Endothelial cell of umbilical vein (primary cell): ENCODE measurements around the gene ZNF2. TPM values are rescaled to one million over a fixed set of nuclear protein-coding genes. Genes with fewer than 3 reads are reported as not detected.

Experiments used
- BruUV-seq: library from RNA; stranded (reverse); fragments of 400-500 nt; replicated peaks from 2 replicates; lab custom pipeline; 2021; lab: Mats Ljungman, UMichigan
- CTCF ChIA-PET: fragments of 300-600, 350-600 bp; sonication (Branson Sonifier 250); formaldehyde crosslinking; loops from one replicate; lab custom pipeline; 2021; ENCODE audit warnings: antibody characterized with exemption, inconsistent platforms; lab: Charles Lee
- POLR2A ChIA-PET: fragments of 300-600, 350-600 bp; sonication (Branson Sonifier 250); formaldehyde crosslinking; loops from one replicate; lab custom pipeline; 2021; ENCODE audit warnings: antibody characterized with exemption, inconsistent platforms; lab: Charles Lee
- DNase-seq: peaks from one replicate; pipeline ENCODE4 v3.0.0-alpha.2; 2011; ENCODE audit warnings: low read depth, low spot score
- FAIRE-seq: peaks from 2 replicates; lab custom pipeline; 2011; peaks lifted over from hg19 to GRCh38; lab: Jason Lieb, UNC
- H2AFZ ChIP-seq: 2 replicates; pipeline ENCODE4 v1.6.0; 2012; ENCODE audit warnings: low read depth, low read length, control low read depth, inconsistent platforms
- H3K27ac ChIP-seq: 2 replicates; pipeline ENCODE4 v1.5.1; 2011; ENCODE audit warnings: low read depth, mild to moderate bottlenecking, control low read depth, low read length, moderate library complexity; ENCODE audit not compliant: insufficient read depth
- H3K27me3 ChIP-seq, 2 experiments: 2 replicates each; pipeline versions ENCODE4 v1.6.0 to v1.6.1; 2011; ENCODE audit warnings: low read length in 2 of 2, mixed read lengths in 1 of 2; ENCODE audit not compliant: control insufficient read depth in 2 of 2, insufficient read depth in 2 of 2
- H3K36me3 ChIP-seq, 2 experiments: 2 replicates in 1 of 2; 3 replicates in 1 of 2; pipeline ENCODE4 v1.5.1; 2011; ENCODE audit warnings: low read length in 2 of 2, mild to moderate bottlenecking in 1 of 2, moderate library complexity in 1 of 2; ENCODE audit not compliant: control insufficient read depth in 2 of 2, insufficient read depth in 2 of 2; ENCODE audit errors: extremely low read depth in 1 of 2
- H3K4me1 ChIP-seq: 3 replicates; pipeline ENCODE4 v1.5.1; 2011; ENCODE audit warnings: mild to moderate bottlenecking, low read length; ENCODE audit not compliant: control insufficient read depth, insufficient read depth; ENCODE audit errors: extremely low read depth
- H3K4me2 ChIP-seq: 2 replicates; pipeline ENCODE4 v1.6.1; 2011; ENCODE audit warnings: low read length, control low read depth, mixed read lengths; ENCODE audit not compliant: insufficient read depth
- H3K4me3 ChIP-seq, 3 experiments: fragments of 200-600 bp in 1 of 3; sonication (generic), shearing (Covaris generic) in 1 of 3; replicated peaks in 1 of 3; 2 replicates each; pipeline ENCODE4 v1.5.1; 2011 to 2016; ENCODE audit warnings: control low read depth in 3 of 3, low read length in 3 of 3, mild to moderate bottlenecking in 2 of 3, inconsistent platforms in 1 of 3, low read depth in 1 of 3, moderate library complexity in 1 of 3; ENCODE audit not compliant: insufficient read depth in 1 of 3
- H3K79me2 ChIP-seq: 2 replicates; pipeline ENCODE4 v1.6.0; 2012; ENCODE audit warnings: low read length, inconsistent platforms; ENCODE audit not compliant: control insufficient read depth, insufficient read depth
- H3K9ac ChIP-seq: replicated peaks from 2 replicates; pipeline ENCODE3; 2011; ENCODE audit warnings: low read length, control low read depth; ENCODE audit not compliant: insufficient read depth; ENCODE audit errors: extremely low read depth
- H3K9me1 ChIP-seq: replicated peaks from 3 replicates; pipeline ENCODE4 v1.6.0; 2011; ENCODE audit warnings: mild to moderate bottlenecking, low read length; ENCODE audit not compliant: control insufficient read depth, insufficient read depth; ENCODE audit errors: extremely low read depth
- H3K9me3 ChIP-seq: replicated peaks from 2 replicates; pipeline ENCODE4 v1.5.1; 2012; ENCODE audit warnings: low read length, inconsistent platforms; ENCODE audit not compliant: control insufficient read depth, insufficient read depth
- H4K20me1 ChIP-seq: replicated peaks from 2 replicates; pipeline ENCODE3; 2011; ENCODE audit warnings: mild to moderate bottlenecking, low read length; ENCODE audit not compliant: control insufficient read depth, insufficient read depth; ENCODE audit errors: extremely low read depth
- CTCF ChIP-seq, 2 donors: IDR thresholded peaks; 1 replicate in 1 of 2; 2 replicates in 1 of 2; pipeline ENCODE4 v1.5.1; 2011; ENCODE audit warnings: low read length in 2 of 2, mild to moderate bottlenecking in 2 of 2, moderate library complexity in 2 of 2, control low read depth in 1 of 2, inconsistent platforms in 1 of 2, low read depth in 1 of 2; ENCODE audit not compliant: insufficient read depth in 1 of 2; ENCODE audit errors: extremely low read depth in 1 of 2
- EZH2 ChIP-seq: IDR thresholded peaks from 2 replicates; pipeline ENCODE4 v1.6.1; 2012; ENCODE audit warnings: borderline replicate concordance, low read depth, mild to moderate bottlenecking, moderate library complexity, low read length, inconsistent platforms; ENCODE audit not compliant: severe bottlenecking
- FOS ChIP-seq: IDR thresholded peaks from 2 replicates; pipeline ENCODE4 v1.6.1; 2011; ENCODE audit warnings: mild to moderate bottlenecking, low read length, moderate library complexity, borderline replicate concordance; ENCODE audit not compliant: insufficient read depth
- GATA2 ChIP-seq: IDR thresholded peaks from 2 replicates; pipeline ENCODE4 v1.7.0; 2011; ENCODE audit warnings: low read depth, mild to moderate bottlenecking, moderate library complexity, mixed read lengths, low read length; ENCODE audit not compliant: insufficient read length, insufficient read depth
- JUN ChIP-seq: IDR thresholded peaks from 2 replicates; pipeline ENCODE4 v1.6.1; 2011; ENCODE audit warnings: borderline replicate concordance, low read depth; ENCODE audit not compliant: insufficient read length, insufficient read depth
- MAX ChIP-seq: IDR thresholded peaks from 2 replicates; pipeline ENCODE4 v1.6.1; 2011; ENCODE audit not compliant: insufficient read depth, insufficient read length
- MYC ChIP-seq: IDR thresholded peaks from one replicate; pipeline ENCODE4 v1.6.1; 2011; ENCODE audit warnings: mild to moderate bottlenecking, low read depth, low read length
- POLR2A ChIP-seq: IDR thresholded peaks from 2 replicates; pipeline ENCODE4 v1.6.1; 2012; ENCODE audit warnings: low read depth, mild to moderate bottlenecking, control low read depth, low read length
- POLR2AphosphoS5 ChIP-seq: IDR thresholded peaks from 2 replicates; pipeline ENCODE4 v1.6.1; 2012; ENCODE audit warnings: low read depth, mild to moderate bottlenecking, control low read depth, low read length, moderate library complexity; ENCODE audit not compliant: insufficient read depth
- dilution Hi-C: fragments of 300-500 bp; cut with MboI; formaldehyde crosslinking; loops from one replicate; pipeline ENCODE4 v1.15.0; 2019; ENCODE audit warnings: low sequenced_read_pairs; ENCODE audit not compliant: extremely low pct_ligation_motif_present
- intact Hi-C: fragments of 100-400 bp; cut with micrococcal nuclease; formaldehyde crosslinking; loops from one replicate; pipeline ENCODE4 v1.10.0; 2022
- polyA plus RNA-seq, 4 experiments: library from polyadenylated mRNA; depleted of rRNA in 3 of 4; stranded (reverse) in 3 of 4; unstranded in 1 of 4; fragments of >200 nt; gene quantifications; 2 replicates each; pipeline versions ENCODE4 v1.2.1 to v1.2.3, GENCODE V29; 2011 to 2012; ENCODE audit warnings: missing spikeins in 1 of 4
- total RNA-seq: library from RNA; stranded (reverse); gene quantifications from 2 replicates; pipeline ENCODE4 v1.2.3, GENCODE V29; 2021

The ZNF2 gene
- total and polyA plus RNA-seq, 2 donors (not counting 3 experiments of a cell fraction or from before 2014, with no cell fraction given), result 2.2 to 4.2 TPM

- ChIA-PET CTCF (no interaction called here), POLR2A (no interaction called here)
- intact Hi-C loops, result no loop called here
- no peaks in the 10 kb centered on the region for H3K27me3 ChIP-seq
- H4K20me1 ChIP-seq, result no peaks in the 10 kb centered on the region
- H3K27ac ChIP-seq, result no peak overlapping the region
- no peak overlapping the region for H3K4me3 ChIP-seq
- FAIRE-seq (no peak), DNase-seq (no peak)
- H3K4me1 ChIP-seq, result no peaks in the 10 kb centered on the region
- H3K9ac ChIP-seq, result no peak overlapping the region
- H3K9me1 ChIP-seq, result no peaks in the 10 kb centered on the region
- BruUV-seq, result no TSS peak
- peaks cover 2 to 13% of the 10 kb centered on the region in 2 experiments for H3K36me3 ChIP-seq
- no peak overlapping the region for H2AFZ ChIP-seq
- TF ChIP-seq POLR2AphosphoS5 (no peak), JUN (no peak), FOS (no peak), POLR2A (no peak), GATA2 (no peak), EZH2 (no peak), MYC (no peak), MAX (no peak), CTCF (IDR thresholded peaks at IDR 0.05; ENCODE audit: extremely low read depth in 1 of 2, insufficient read depth in 1 of 2, low read depth in 1 of 2, low read length in 2 of 2) (no peak)
- peaks cover 2% of the 10 kb centered on the region for H3K9me3 ChIP-seq
- no peak overlapping the region for H3K4me2 ChIP-seq
- no peaks in the 10 kb centered on the region for H3K79me2 ChIP-seq
- dilution Hi-C loops, result no loop called here
Measured at GRCh38 chr2:95181774-95182173, 16.2 kb downstream of the ZNF2 start.
